Activated CD8-positive, alpha-beta memory T cell treated with anti-CD3 and anti-CD28 coated beads for 24 hours (primary cell): ENCODE data around the gene IQCF6.
"Not testable (repeated sequence)": the region's sequence is repeated elsewhere in the genome, so short reads cannot be mapped to it uniquely, and the experiment has no call there.

Experiments
- DNase-seq: peaks from one replicate; pipeline ENCODE4 v3.0.0-alpha.2; 2020

Gene IQCF6

DNA sequence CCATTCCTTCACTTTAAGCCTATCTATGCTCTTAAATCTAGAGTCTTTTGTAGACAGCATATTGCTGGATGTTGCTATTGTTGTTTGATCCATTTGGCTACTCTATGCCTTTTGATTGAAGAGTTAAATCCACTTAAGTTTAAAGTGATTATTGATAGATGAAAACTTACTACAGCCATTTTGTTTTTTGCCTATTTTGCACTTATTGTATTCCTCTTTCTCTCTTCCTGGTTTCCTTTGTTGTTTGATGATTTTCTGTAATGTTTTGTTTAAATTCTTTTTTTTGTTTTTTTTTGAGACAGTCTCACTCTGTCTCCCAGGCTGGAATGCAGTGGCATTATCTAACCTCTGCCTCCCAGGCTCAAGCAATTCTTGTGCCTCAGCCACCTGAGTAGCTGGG lies 19.8 kb downstream of the IQCF6 start:
- no peak for DNase-seq

DNA sequence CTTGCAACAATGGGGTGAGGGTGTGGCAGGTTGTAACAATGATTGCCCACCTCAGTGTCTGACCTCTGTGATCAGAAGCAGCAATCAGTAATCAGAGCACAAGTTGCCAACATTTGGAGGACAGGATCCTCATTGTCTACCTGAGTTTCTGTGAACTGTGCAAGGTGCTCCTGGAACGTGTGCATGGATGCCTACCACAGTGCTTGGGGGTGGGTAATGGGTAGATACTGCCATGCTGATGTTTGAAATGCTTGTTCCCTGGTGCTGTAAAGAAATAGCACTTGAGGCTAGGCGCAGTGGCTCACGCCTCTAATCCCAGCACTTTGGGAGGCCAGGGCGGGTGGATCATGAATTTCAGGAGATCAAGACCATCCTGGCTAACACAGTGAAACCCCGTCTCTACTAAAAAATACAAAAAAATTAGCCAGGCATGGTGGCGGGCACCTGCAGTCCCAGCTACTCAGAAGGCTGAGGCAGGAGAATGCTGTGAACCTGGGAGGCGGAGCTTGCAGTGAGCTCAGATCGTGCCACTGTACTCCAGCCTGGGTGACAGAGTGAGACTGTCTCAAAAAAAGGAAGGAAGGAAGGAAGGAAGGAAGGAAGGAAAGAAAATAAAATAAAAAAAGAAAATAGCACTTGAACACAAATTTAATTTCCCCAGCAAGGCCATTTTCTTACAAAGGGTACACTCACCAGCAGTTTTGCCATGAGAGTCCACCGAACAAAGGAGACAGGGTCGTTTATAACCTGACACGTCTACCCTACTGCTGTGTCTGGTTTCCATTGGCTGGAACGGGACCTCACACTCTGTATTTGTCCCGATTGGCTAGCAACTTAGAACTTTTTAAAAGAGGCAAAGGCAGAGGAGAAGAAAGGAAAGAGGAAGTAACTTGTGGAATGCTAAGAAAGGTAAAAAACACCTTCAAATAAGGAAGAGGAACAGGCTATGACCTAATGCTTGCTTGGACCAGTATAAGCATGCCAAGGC lies 25.0 kb downstream of the IQCF6 start:
- DNase-seq, result not testable (repeated sequence)

DNA sequence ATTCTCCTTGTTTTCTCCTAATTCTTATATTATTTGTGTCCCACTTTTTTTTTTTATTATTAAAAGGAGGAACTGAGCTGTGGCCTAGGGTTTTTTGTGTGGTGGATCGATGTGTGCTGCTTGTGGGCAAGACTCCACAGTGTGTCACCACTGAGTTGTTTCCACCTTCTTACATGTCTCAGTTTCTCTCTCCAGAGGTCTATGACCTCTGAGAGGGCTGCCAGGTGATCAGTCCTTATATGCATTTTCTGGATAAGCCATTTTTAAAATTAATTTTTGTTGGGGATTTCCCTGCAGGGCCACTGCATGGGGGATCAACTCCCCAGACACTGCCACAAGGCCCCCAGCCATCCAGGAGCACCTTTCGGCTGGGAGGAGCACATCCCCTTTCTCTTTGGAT lies 27.8 kb downstream of the IQCF6 start:
- DNase-seq, result no peak

DNA sequence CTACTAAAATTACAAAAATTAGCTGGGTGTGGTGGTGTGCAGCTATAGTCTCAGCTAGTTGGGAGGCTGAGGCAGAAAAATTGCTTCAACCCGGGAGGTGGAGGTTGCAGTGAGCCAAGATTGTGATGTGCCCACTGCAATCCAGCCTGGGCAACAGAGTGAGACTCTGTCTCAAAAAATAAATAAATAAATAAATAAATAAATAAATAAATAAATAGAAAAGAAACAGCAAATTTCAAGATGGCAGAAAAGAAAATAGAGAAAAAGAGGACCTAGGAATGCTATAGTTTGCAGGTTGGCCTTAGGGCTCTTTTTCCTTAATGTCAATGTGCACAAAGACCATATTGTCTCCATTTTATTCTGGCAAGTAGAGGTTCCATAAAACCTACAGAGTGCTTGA lies 28.2 kb downstream of the IQCF6 start:
- no peak for DNase-seq

DNA sequence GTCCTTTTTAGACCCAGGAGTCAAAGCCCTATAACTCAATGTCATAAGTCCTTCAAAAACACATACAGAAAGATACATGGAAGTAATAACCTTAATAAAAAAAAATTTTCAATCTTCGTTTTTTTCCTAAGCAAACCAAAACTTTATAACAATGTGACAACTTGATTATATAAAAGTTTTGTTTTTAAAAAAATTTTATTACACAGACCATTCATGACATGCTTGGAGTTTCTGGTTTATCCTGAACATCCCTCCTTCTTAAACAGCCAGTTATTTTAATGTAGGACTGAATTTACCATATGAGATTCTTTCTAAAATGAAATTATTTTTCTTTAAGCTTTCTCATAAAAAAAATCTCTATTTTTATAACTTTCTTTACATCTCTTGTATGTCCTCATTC lies 30.7 kb downstream of the IQCF6 start:
- DNase-seq, result no peak

DNA sequence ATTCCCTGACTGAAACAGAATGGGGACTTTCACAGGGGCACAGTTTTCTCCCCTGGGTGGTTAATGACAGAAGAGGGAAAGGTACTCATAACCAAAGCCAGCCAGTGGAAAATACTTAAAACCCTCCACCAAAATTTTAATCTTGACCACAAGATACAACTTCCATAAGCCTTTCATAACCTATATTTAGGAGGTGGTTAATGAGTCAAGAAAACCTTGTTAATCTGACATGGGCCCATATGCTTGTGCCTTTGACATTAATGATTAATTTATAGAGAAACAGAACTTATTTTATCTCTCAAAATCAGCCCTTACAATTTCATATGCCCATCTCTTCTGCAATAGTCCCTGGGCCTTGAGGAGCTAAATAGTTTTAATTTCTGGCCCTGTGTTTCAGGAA lies 31.2 kb downstream of the IQCF6 start:
- no peak for DNase-seq

DNA sequence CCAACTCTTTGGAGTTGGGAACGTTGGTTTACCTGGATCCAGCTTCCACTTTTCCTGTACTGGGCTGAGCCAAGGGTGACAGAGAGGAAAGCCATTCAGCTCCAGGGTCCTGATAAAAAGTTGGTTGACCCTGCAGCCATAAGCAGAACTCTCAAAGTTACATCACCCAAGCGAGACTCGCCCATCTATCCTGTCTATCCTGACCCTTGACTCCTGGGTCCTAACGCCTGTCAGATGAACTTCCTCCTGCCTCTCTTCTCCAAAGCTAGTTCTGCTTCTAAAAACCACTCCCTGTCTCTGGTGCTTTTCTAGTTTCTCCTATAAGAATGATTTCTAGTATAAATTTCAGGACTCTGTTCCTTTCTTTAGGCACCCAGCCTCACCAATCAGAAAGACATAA lies 36.1 kb downstream of the IQCF6 start:
- not testable (repeated sequence) for DNase-seq

DNA sequence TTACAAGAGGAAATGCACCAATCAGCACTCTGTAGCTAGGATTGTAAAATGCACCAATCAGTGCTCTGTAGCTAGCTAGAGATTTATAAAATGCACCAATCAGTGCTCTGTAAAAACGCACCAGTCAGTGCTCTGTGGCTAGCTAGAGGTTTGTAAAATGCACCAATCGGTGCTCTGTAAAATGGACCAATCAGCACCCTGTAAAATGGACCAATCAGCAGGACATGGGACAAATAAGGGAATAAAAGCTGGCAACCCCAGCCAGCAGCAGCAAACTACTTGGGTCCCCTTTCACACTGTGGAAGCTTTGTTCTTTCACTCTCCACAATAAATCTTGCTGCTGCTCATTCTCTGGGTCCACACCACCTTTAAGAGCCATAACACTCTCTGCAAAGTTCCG lies 36.7 kb downstream of the IQCF6 start:
- not testable (repeated sequence) for DNase-seq

DNA sequence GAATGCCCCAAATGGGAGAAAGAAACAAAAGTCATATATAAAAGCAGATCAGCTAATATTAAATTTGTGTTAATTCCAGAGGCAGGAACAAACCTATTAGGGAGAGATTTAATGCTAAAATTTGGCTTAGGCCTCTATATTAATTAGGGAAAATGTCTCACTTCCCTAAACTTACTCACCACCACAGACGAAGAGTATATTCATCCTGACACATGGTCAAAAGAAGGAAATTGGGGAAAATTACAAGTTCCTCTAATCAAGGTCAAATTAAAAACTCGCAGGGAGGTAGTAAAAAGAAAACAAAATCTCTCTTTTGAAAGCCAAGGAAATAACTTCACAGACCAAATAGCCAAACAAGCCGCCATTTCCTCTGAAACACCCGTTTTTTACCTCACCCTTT lies 39.9 kb downstream of the IQCF6 start:
- DNase-seq, result no peak

DNA sequence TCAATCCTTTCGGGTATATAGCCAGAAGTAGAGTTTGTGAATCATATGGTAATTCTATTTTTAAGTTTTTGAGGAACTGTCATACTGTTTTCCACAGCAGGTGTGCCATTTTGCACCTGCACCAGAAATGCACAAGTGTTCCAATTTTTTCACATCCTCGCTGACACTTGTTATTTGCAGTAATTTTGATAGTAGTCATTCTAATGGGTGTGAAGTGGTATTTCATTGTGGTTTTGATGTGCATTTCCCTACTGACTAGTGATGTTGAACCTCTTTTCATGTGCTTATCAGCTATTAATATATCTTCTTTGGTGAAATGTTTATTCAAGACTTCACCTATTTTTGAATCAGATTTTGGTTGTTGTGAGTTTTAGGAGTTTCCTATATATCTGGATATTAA lies 43.1 kb downstream of the IQCF6 start:
- no peak for DNase-seq

DNA sequence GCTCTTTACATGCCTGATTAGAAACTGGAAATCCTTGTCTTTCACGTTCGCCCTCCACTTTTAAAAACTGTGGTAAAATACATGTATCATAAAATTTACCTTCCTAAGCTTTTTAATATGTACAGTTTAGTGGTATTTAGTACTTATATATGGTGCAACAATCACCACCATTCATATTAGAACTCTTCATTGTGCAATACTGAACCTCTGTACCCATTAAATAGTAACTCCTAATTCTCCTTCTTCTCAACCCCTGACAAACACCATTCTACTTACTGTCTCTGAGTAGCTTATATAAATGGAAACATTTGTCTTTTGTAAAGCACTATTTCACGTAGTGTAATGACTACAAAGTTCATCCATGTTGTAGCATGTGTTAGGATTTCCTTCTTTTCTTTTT lies 44.0 kb downstream of the IQCF6 start:
- DNase-seq, result no peak

DNA sequence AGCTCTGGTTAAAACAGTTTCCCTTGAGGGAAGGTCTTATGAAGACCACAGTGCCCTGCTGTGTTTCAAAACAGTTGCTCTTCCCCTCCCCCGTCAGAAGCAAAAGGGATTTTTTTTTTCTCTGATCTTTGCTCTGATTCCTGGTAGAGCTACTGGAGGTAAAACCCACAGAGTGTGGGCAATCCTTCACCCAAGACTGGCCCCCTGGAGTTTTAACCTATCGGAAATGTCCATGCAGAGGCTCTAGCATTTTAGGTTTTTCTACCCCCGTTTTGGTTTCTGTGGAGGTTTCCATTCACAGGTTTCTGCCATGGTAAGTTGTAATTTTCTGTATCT lies 44.5 kb downstream of the IQCF6 start:
- DNase-seq, result no peak

DNA sequence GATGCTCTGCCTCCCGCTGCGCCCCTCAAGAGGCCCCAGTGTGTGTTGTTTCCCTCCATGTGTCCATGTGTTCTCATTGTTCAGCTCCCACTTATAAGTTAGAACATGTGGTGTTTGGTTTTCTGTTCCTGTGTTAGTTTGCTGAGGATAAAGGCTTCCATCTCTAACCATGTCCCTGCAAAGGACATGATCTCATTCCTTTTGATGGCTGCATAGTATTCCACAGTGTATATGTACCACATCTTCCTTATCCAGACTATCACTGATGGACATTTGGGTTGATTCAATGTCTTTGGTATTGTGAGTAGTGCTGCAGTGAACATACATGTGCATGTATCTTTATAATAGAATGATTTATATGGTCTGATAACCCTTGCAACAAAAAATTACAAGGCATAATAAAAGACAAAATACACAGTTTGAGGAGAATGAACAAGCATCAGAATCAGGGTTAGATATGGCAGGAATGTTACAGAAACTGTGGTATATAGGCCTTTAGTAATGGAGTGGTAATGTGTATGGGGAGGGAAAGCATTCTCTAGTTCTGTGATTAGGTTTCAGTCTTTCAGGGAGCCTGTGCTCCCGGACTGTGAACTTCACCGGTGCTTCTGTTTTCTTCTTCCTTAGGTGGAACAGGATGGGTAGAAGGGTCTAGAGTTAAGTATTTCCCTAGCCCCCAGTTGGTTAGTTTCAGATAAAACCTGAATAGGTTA lies 45.0 kb downstream of the IQCF6 start:
- no peak for DNase-seq

DNA sequence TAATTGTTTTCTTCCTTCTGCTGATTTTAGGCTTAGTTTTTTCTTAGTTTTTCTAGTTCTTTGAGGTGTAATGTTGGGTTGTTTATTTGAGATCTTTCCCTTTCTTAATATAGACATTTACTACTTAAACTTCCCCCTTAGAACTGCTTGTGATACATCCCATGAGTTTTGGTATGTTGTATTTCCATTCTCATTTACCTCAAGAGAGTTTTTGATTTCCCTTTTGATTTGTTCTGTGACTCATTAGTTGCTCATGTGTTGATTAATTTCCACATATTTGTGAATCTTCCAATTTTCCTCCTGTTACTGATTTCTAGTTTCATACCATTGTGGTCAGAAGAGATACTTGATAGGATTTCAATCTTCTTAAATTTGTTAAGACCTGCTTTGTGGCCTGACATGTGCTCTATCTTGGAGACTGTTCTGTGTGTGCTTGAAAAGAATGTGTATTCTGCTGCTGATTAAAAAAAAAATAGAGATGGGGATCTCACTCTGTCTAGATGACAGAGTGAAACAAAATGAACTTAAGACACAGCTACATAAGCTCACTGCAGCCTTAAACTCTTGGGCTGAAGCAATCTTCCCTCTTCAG lies 49.9 kb downstream of the IQCF6 start:
- DNase-seq, result no peak
